RWPE1 (cell line): ENCODE data around the gene NDUFB6.

ENCODE experiments used
- CTCF ChIA-PET: fragments of 350-600 bp; sonication (Branson Sonifier 250); formaldehyde crosslinking; extraction: SDS; loops from one replicate; lab custom pipeline; 2021; lab: Yijun Ruan, JAX
- POLR2A ChIA-PET: fragments of 400-600 bp; formaldehyde crosslinking; extraction: SDS; loops from one replicate; lab custom pipeline; 2020; ENCODE audit warnings: antibody characterized with exemption; ENCODE audit not compliant: low non-redundant PET; lab: Yijun Ruan, JAX
- DNase-seq: peaks from one replicate; pipeline ENCODE4 v3.0.0; 2012; ENCODE audit warnings: low spot score
- H3K27ac ChIP-seq: fragments of 450-650 bp; 2 replicates; pipeline ENCODE4 v1.5.1; 2017
- TF ChIP-seq, protein P1 (sequence below): fragments of 450-650 bp; conservative IDR thresholded peaks from 2 replicates; pipeline ENCODE4 v1.5.1; 2017; ENCODE audit warnings: low read depth, mild to moderate bottlenecking

The NDUFB6 gene

GRCh38 chr9:32516241-32516640 lies 56.7 kb downstream of the NDUFB6 start:
- no peak for DNase-seq
- ChIA-PET POLR2A (no interaction called here), CTCF (no interaction called here)
- TF ChIP-seq, protein P1, sequence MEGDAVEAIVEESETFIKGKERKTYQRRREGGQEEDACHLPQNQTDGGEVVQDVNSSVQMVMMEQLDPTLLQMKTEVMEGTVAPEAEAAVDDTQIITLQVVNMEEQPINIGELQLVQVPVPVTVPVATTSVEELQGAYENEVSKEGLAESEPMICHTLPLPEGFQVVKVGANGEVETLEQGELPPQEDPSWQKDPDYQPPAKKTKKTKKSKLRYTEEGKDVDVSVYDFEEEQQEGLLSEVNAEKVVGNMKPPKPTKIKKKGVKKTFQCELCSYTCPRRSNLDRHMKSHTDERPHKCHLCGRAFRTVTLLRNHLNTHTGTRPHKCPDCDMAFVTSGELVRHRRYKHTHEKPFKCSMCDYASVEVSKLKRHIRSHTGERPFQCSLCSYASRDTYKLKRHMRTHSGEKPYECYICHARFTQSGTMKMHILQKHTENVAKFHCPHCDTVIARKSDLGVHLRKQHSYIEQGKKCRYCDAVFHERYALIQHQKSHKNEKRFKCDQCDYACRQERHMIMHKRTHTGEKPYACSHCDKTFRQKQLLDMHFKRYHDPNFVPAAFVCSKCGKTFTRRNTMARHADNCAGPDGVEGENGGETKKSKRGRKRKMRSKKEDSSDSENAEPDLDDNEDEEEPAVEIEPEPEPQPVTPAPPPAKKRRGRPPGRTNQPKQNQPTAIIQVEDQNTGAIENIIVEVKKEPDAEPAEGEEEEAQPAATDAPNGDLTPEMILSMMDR: no peak
- no peak overlapping the region for H3K27ac ChIP-seq

DNA sequence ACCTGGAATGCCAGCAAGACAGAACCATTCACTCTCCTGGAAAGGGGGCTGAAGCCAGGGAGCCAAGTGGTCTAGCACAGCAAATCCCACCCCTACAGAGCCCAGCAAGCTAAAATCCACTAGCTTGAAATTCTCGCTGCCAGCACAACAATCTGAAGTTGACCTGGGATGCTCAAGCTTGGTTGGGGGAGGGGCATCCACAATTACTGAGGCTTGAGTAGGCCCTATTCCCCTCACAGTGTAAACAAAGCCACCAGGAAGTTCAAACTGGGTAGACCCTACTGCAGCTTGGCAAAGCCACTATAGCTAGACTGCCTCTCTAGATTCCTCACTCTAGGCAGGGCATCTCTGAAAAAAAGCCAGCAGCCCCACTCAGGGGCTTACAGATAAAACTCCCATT lies 64.2 kb downstream of the NDUFB6 start:
- no peak overlapping the region for H3K27ac ChIP-seq
- TF ChIP-seq, protein P1: no peak
- ChIA-PET CTCF (interaction anchor here (0.7 kb wide), 1 partner anchor 8 kb away, joined by 3 read pairs; no protein-coding TSS in a partner anchor), POLR2A (no interaction called here)
- DNase-seq: no peak

DNA sequence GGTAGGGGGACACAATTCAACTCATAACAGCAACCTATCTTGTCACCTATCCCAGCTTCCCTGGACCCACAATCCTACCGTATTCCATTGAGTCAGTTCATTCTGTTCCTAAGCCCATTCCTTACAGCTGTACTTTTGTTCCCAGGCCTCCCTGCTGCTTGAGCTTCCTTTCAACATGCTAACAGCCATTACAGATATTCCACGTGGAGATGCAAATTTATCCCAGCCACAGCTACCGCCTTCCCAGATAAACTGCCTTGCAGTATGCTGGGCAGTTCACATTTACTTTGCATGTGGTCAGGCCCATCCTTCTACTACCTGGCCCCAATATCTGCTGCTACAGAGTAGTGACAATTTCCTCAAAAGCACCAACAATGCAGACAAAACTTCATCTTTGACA lies 70.0 kb downstream of the NDUFB6 start:
- H3K27ac ChIP-seq: no peak overlapping the region
- POLR2A ChIA-PET: no interaction called here
- TF ChIP-seq, protein P1: no peak
- CTCF ChIA-PET: interaction anchor here (0.5 kb wide), 2 partner anchors 470 to 1558 kb away, joined by 3 to 4 read pairs; no protein-coding TSS in a partner anchor
- no peak for DNase-seq
